GM12875 (cell line): ENCODE results near the gene PPP4R3A.

Experiments used
- H3K4me3 ChIP-seq: one replicate; pipeline ENCODE4 v1.5.1; 2011; ENCODE audit warnings: low read depth, low read length, control low read depth
- TF ChIP-seq, protein P1 (sequence below): IDR thresholded peaks from 2 replicates; pipeline ENCODE4 v1.5.1; 2011; ENCODE audit warnings: low read depth, mild to moderate bottlenecking, control low read depth, inconsistent platforms, low read length, moderate library complexity, borderline replicate concordance; ENCODE audit not compliant: insufficient read depth

PPP4R3A gene

DNA sequence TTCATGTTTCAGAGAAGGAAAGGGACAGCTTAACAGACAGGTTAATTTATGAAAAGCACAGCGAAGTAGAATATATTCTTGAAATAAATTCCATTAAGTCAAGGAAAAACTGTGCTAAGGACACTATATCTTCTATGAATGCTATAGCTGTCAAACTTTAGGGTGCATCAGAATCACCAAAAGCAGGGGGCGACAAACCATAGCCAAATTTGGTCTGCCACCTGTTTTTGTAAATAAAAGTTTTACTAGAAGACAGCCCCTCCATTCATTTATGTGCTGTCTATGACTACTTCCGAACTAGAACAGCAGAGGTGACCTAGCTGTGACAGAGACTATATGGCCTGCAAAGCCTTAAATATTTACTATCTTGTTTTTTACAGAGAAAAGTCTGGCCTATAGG, 25.9 kb downstream of the PPP4R3A start:
- TF ChIP-seq, protein P1, sequence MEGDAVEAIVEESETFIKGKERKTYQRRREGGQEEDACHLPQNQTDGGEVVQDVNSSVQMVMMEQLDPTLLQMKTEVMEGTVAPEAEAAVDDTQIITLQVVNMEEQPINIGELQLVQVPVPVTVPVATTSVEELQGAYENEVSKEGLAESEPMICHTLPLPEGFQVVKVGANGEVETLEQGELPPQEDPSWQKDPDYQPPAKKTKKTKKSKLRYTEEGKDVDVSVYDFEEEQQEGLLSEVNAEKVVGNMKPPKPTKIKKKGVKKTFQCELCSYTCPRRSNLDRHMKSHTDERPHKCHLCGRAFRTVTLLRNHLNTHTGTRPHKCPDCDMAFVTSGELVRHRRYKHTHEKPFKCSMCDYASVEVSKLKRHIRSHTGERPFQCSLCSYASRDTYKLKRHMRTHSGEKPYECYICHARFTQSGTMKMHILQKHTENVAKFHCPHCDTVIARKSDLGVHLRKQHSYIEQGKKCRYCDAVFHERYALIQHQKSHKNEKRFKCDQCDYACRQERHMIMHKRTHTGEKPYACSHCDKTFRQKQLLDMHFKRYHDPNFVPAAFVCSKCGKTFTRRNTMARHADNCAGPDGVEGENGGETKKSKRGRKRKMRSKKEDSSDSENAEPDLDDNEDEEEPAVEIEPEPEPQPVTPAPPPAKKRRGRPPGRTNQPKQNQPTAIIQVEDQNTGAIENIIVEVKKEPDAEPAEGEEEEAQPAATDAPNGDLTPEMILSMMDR: no peak
- H3K4me3 ChIP-seq: no peak overlapping the region

DNA sequence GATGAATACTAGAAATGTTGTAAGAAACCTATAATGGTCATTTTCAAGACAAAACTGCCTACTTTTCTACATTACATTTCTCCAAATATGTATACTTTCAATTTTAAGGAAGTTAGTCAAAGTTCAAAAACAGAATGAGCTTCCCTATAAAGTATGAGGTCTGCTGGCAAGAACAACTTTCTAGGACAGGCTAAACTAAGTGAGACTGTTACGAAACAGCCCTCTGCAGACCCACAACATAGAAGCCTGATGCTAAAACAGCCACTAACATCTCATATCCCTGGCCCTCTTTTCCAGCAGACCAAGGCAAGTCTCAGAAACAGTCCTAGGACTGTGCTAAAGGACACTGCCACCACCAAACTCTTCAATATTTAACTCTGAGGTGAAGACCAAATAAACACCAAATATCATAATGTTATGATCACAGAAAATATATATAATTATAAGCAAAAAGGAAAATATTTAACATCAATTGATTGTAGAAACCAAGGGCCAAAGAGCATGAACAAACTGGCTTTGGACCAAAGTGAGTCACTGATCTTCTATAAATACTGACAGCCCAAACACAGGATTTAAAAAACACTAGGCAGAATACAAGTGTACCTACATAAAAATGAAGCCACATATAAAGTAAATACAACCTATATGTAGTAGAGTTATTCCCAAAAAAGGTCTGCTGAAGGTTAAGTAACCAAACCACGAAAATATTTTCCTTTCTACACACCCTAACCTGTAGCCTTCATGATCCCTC, 27.7 kb downstream of the PPP4R3A start:
- H3K4me3 ChIP-seq: no peak overlapping the region
- TF ChIP-seq, protein P1: no peak

DNA sequence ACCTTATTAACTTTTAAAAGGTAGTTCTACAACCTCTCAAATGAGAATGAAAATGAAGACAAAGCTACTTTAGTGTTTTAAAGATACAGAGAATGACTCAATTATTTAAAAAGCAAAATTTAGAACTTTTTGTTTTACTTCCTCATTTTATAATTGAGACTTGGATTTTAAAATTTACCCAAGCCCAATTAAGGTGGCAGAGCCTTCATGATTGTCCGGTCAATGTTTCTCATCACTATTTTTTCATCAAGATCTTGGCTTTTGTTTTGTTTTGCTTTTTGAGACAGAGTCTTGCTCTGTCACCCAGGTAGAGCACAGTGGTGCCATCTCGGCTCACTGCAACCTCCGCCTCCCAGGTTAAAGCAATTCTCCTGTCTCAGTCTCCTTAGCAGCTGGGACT, 32.7 kb downstream of the PPP4R3A start:
- TF ChIP-seq, protein P1: no peak
- no peak overlapping the region for H3K4me3 ChIP-seq

DNA sequence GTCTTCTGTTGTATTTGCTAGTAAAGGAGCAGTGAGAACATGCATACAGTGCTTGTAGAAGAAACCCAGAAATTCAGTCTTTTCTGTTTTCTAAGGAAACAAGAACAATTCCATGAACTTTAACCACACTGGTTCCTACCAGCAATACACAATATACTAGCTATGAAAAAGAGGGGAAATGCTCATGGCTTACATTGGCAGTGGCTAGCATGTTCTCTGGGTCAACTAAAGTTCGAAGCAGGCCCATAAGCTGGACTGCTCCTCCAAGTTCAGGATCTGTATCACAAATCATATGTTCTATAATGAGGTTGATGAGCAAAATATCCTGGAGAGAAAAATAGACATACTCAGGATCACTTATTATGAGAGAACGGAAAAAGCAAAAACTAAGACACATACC, 37.1 kb downstream of the PPP4R3A start:
- no peak overlapping the region for H3K4me3 ChIP-seq
- TF ChIP-seq, protein P1: no peak

DNA sequence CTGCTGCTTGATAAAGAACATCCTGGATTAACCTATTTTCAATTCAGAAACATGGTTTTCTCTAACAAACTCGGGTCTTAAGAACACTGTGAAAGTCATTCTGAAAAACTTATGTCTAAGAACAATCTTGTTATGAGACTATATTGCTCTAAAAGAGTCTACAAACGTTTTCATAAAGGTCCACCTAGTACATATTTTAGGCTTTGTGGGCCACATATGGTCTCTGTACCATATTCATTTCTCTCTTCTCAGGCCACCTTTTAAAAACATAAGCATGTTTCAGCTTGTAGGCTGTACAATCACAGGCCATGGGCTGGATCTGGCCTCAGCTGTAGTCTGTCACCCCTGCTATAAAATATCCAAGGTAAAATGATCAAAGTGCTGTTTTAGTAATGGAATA, 39.9 kb downstream of the PPP4R3A start:
- H3K4me3 ChIP-seq: no peak overlapping the region
- TF ChIP-seq, protein P1: no peak

DNA sequence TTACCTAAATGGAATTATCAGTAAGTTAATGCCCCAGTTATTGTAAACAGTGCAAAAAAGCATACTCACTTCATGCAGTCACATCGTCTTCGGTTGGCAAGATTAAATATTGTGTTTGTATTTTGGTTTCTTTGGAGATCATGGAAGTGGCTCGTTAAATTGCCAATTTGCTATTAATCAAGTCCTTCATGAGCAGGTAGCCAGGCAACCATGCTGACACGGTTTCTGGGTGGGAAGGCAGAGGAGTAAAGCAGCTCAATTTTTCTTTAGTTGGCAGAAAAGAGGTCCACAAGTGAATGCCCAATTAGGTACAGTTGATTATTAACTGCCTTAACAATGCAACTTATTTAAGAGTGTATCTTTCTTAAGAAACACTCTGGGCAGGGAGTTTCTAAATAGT, 43.9 kb downstream of the PPP4R3A start:
- no peak overlapping the region for H3K4me3 ChIP-seq
- TF ChIP-seq, protein P1: no peak

DNA sequence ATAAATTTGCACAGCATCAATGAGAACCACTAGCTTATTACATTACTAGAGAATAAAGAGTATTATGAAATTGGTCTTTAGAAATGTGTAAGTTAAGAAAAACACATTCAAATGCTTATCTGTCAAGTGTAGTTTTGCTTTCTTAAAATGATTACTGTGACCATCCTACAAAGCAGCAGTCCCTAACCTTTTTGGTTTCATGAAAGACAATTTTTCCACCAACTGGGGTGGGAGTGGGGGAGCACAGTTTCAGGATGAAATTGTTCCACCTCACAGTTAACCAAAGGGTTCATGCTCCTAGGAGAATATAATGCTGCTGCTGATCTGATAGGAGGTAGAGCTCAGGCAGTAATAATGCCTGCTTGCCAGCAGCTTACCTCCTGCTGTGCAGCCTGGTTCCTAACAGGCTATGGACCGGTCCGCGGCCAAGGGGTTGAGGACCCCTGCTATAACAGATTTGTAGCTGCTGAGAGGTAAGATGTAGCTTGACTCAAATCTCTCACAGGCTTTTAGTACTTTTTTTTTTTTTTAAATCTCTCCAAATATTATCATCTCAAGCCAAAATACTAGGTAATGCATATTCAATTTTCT, 45.4 kb downstream of the PPP4R3A start:
- TF ChIP-seq, protein P1: no peak
- H3K4me3 ChIP-seq: no peak overlapping the region
